Smooth muscle cell (in vitro differentiated cells): ENCODE data around the gene VPS26C. TPM values are rescaled to one million over a fixed set of nuclear protein-coding genes. Genes with fewer than 3 reads are reported as not detected.
A peak's percentile ranks its signal among the peaks of the same experiment; 100 is the strongest.

Experiments used
- DNase-seq: peaks from one replicate; lab custom pipeline; 2025; ENCODE audit not compliant: unreplicated experiment; lab: John Stamatoyannopoulos, UW
- H2AFZ ChIP-seq: fragments of 200-600 bp; sonication (generic); 2 replicates; pipeline ENCODE4 v1.6.0; 2016; ENCODE audit warnings: antibody characterized with exemption, low read depth, mild to moderate bottlenecking
- H3F3A ChIP-seq: fragments of 200-600 bp; sonication (generic); 2 replicates; pipeline ENCODE4 v1.6.0; 2017; ENCODE audit warnings: antibody characterized with exemption, low read depth
- H3K27ac ChIP-seq: fragments of 200-600 bp; sonication (generic); 2 replicates; pipeline ENCODE4 v1.5.1; 2016; ENCODE audit warnings: low read depth, mild to moderate bottlenecking
- H3K27me3 ChIP-seq: fragments of 200-600 bp; sonication (generic); 2 replicates; pipeline ENCODE4 v1.6.1; 2016; ENCODE audit warnings: low read depth, mild to moderate bottlenecking
- H3K36me3 ChIP-seq: fragments of 200-600 bp; sonication (generic); 2 replicates; pipeline ENCODE4 v1.5.1; 2016; ENCODE audit warnings: low read depth
- H3K4me1 ChIP-seq: fragments of 200-600 bp; sonication (generic); 2 replicates; pipeline ENCODE4 v1.5.1; 2016; ENCODE audit warnings: low read depth
- H3K4me2 ChIP-seq: fragments of 200-600 bp; sonication (generic); 2 replicates; pipeline ENCODE4 v1.6.0; 2016; ENCODE audit warnings: mild to moderate bottlenecking
- H3K4me3 ChIP-seq: fragments of 200-600 bp; sonication (generic); 2 replicates; pipeline ENCODE4 v1.5.1; 2016; ENCODE audit warnings: mild to moderate bottlenecking
- H3K79me2 ChIP-seq: fragments of 200-600 bp; sonication (generic); 2 replicates; pipeline ENCODE4 v1.6.0; 2016; ENCODE audit warnings: low read depth, mild to moderate bottlenecking
- H3K9ac ChIP-seq: fragments of 200-600 bp; sonication (generic); 2 replicates; pipeline ENCODE4 v1.6.0; 2016; ENCODE audit warnings: low read depth
- H3K9me3 ChIP-seq: fragments of 200-600 bp; sonication (generic); replicated peaks from 2 replicates; pipeline ENCODE4 v1.5.1; 2016; ENCODE audit warnings: low read depth
- H4K20me1 ChIP-seq: fragments of 200-600 bp; sonication (generic); 2 replicates; pipeline ENCODE4 v1.6.0; 2016; ENCODE audit warnings: low read depth
- CTCF ChIP-seq: fragments of 200-600 bp; sonication (generic); IDR thresholded peaks from 2 replicates; pipeline ENCODE4 v1.5.1; 2017; ENCODE audit warnings: borderline replicate concordance, mild to moderate bottlenecking, antibody characterized with exemption; ENCODE audit not compliant: insufficient read depth, poor library complexity, severe bottlenecking
- WGBS: methylation state at CpG from one replicate; pipeline ENCODE4 v1.1.7; 2016; ENCODE audit warnings: low lambda C conversion rate; 5-methylcytosine and 5-hydroxymethylcytosine counted together
- polyA plus RNA-seq: library from polyadenylated mRNA; unstranded; fragments of >200 nt; fragmentation: Nextera tagmentation; extraction: Ambion mirVana; gene quantifications from 2 replicates; pipeline ENCODE4 v1.2.1, GENCODE V29; 2016
- total RNA-seq: library from RNA; depleted of rRNA; stranded (reverse); fragments of >200 nt; gene quantifications from 2 replicates; pipeline ENCODE4 v1.2.3, GENCODE V29; 2014

Gene VPS26C
- total and polyA plus RNA-seq, 2 experiments from 2014 or later: 31.7 to 50.3 TPM

- Histone ChIP-seq H3F3A (peaks cover 8% of the 10 kb centered on the region), H3K9me3 (no peaks in the 10 kb centered on the region), H3K27me3 (no peaks in the 10 kb centered on the region), H3K4me2 (no peak overlapping the region), H3K4me3 (no peak overlapping the region), H4K20me1 (peaks cover 72% of the 10 kb centered on the region), H3K9ac (no peak overlapping the region), H2AFZ (no peak overlapping the region), H3K4me1 (peaks cover 7% of the 10 kb centered on the region), H3K79me2 (peaks cover 81% of the 10 kb centered on the region), H3K36me3 (no peaks in the 10 kb centered on the region), H3K27ac (no peak overlapping the region)
- DNase-seq: no peak
- WGBS: 69% methylated on average over 6 of the region's 6 CpGs
- no peak for TF ChIP-seq CTCF
Measured at GRCh38 chr21:37253991-37254390, 13.1 kb downstream of the VPS26C start.

GRCh38 chr21:37251294-37251634 is 15.9 kb downstream of the VPS26C start:
- Histone ChIP-seq H3K4me2 (no peak overlapping the region), H3K79me2 (peaks cover 96% of the 10 kb centered on the region), H3K4me1 (no peaks in the 10 kb centered on the region), H3K9ac (no peak overlapping the region), H3K4me3 (no peak overlapping the region), H3K36me3 (no peaks in the 10 kb centered on the region), H3K27me3 (no peaks in the 10 kb centered on the region), H3F3A (no peaks in the 10 kb centered on the region), H3K9me3 (no peaks in the 10 kb centered on the region), H3K27ac (peak overlapping the region; percentile 24), H4K20me1 (peaks cover 78% of the 10 kb centered on the region), H2AFZ (no peak overlapping the region)
- WGBS: 54% methylated on average over 2 of the region's 2 CpGs
- DNase-seq: no peak
- TF ChIP-seq CTCF: no peak

GRCh38 chr21:37249112-37249904 is 17.8 kb downstream of the VPS26C start:
- Histone ChIP-seq H3K36me3 (no peaks in the 10 kb centered on the region), H3K9ac (no peak overlapping the region), H2AFZ (no peak overlapping the region), H3K27me3 (no peaks in the 10 kb centered on the region), H3K79me2 (peaks cover 97% of the 10 kb centered on the region), H3K4me1 (no peaks in the 10 kb centered on the region), H3K9me3 (no peaks in the 10 kb centered on the region), H3K4me3 (no peak overlapping the region), H3K27ac (no peak overlapping the region), H3F3A (no peaks in the 10 kb centered on the region), H3K4me2 (no peak overlapping the region), H4K20me1 (peaks cover 81% of the 10 kb centered on the region)
- DNase-seq: no peak
- WGBS: 86% methylated on average over 3 of the region's 3 CpGs
- no peak for TF ChIP-seq CTCF

- Histone ChIP-seq H3K9me3 (no peaks in the 10 kb centered on the region), H3K4me3 (no peak overlapping the region), H3K4me2 (no peak overlapping the region), H3K36me3 (no peaks in the 10 kb centered on the region), H3K79me2 (peaks cover 97% of the 10 kb centered on the region), H3K27ac (no peak overlapping the region), H3F3A (no peaks in the 10 kb centered on the region), H4K20me1 (peaks cover 81% of the 10 kb centered on the region), H3K27me3 (no peaks in the 10 kb centered on the region), H3K9ac (no peak overlapping the region), H3K4me1 (no peaks in the 10 kb centered on the region), H2AFZ (no peak overlapping the region)
- WGBS: 88% methylated on average over 1 of the region's 1 CpG
- TF ChIP-seq CTCF: no peak
- no peak for DNase-seq
Measured at GRCh38 chr21:37248298-37248697, 18.8 kb downstream of the VPS26C start.
